HUDEP-2 (cell line): Measurements from ENCODE around the gene GP2.

Experiments
- DNase-seq, 76 experiments: peaks; one replicate each; lab custom pipeline; 2025; ENCODE audit not compliant: unreplicated experiment in 76 of 76; lab: John Stamatoyannopoulos, UW

Gene GP2

DNA sequence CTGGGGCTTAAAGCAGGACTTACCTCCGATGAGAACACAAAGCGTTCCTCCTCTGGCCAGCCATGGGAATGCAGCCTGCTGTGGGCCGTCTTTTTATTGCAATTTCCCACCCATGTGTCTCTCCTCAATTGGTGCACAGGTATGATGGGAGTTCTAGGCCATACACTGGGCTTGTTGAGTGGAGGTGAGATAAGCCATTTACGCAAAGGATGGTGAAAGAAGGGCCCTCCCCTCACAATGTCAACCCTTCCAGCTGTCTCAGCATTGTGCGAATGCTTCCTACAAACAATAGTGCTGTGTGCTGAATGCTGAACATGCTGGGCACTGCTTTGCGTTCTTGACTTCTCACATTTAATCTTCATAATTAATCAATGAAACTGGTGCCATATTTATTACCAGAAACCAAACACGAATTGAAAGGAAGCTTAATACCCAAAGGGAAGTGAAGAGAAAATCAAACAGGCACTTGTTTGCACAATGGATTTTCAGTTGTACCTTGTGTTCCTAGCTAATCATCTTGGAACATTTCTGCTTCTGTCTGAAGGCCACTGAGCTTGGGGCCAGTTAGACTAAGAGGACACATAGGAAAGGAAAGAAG is at the start of gene GP2:
Gene GP2 (minus strand): TSS at position 70 of the 598 bp plus-strand sequence. CDS start 1,082 bp downstream, outside the sequence.
- no peak for DNase-seq

DNA sequence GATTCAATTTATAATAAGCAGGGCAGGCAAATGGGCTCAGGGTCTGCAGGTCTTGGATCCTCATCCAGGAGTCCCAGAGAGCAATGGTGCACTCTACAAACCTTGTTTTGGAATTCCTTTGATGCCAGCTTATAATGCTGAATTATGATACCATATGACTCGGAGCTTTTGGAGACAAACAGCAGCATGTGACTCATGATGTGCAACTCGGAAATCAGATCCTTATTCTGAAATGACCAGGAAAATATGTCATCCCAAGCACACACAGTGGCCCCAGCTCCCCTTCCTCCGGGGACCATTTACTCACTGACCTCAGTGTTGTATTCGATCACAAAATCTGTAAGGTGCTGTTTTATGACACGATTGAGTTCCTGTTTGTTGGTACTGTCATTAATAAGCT is 45.4 kb upstream of the GP2 start:
- DNase-seq: no peak

- no peak for DNase-seq
Observed at GRCh38 chr16:20369452-20370054, 42.2 kb upstream of the GP2 start.

- DNase-seq: no peak
Observed at GRCh38 chr16:20364051-20364450, 36.7 kb upstream of the GP2 start.

DNA sequence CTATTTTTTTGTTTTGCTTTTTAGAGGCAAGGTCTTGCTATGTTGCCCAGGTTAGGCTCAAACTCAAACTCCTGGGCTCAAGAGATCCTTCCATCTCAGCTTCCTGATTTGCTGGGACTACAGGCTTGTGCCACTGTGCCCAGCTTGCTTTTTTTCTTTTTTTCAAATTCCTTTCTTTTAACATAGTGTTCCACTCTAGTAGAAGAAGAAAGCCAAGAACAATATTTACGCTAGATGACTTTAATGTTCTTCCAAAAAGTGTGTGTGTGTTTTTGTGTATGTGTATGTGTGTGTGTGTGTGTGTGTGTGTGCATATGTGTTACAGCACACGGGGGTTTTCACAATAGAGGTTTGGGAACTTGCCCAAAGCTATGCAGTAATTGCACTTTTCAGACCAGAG is 35.9 kb upstream of the GP2 start:
- DNase-seq: no peak

DNA sequence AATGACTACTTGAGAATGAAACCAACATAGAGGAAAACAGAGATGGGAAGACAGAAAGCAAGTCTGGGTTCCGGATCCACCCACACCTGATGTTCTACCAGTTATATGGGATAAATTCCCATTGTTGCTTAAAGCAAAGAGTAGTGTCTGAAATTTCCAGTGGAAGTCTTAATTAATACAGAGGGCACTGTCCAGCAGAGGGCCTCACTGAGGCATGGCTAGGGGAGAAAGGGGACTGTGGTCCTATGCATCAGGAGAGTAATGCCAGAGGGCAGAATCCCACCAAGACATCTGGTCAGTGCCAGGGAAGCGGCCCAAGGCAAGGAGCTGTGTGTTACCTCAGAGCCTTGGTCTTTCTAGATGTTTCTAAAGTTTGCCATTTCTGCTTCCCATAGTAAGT is 32.7 kb upstream of the GP2 start:
- DNase-seq: peak in 2 of 76 experiments; percentile 1

DNA sequence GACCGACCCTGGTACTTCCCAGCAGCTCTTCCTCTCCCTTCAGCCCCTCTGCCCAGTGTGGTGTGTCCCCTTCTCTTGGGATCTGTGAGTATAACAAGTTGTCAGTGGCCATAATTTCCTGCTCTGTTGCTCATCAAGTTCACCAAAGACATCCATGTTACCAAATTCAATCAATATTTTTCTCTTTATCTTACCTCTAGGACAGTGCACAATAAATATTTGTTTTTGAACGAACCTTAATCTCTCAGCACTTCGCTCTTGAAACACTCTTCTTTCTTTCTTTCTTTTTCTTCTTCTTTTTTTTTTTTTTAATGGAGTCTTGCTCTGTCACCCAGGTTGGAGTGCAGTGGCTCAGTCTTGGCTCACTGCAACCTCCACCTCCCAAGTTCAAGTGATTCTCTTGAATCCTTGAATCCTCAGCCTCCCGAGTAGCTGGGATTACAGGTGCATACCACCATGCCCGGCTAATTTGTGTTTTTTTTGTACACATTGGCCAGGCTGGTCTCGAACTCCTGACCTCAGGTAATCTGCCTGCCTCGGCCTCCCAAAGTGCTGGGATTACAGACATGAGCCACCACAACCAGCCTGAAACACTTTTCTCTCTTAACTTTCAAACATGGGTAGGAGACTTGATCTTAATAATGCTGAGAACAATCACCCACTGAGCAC is 27.9 kb upstream of the GP2 start:
- no peak for DNase-seq

DNA sequence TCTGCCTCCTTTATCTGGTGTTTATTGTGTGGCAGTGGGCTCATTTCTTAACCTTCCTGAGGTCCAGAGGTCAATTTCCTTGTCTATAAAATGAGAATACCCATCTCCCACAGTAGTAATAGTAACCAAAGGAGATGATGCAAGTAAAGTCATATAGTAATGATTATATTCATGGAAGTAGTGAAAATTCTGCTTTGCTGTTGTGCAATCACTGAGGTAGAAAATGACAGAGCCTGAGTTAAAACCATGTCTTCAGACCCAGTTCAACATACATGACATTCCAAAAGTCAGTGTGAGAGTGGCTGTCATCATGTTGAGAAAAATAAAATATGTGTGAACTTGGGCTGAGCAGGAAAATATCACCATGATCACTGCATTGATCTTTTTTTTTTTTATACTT is 26.1 kb upstream of the GP2 start:
- no peak for DNase-seq

GRCh38 chr16:20352615-20353014 is 25.3 kb upstream of the GP2 start, which contains the start of gene UMOD:
Gene UMOD, minus strand, starts transcription at chr16:20352715. Its CDS starts 1,978 bp downstream, at chr16:20350737.
- DNase-seq: no peak

- DNase-seq: no peak
Observed at GRCh38 chr16:20349615-20350014, 22.3 kb upstream of the GP2 start.

- DNase-seq: no peak
Observed at GRCh38 chr16:20348365-20349185, 21.3 kb upstream of the GP2 start.

- no peak for DNase-seq
Observed at GRCh38 chr16:20347666-20348364, 20.5 kb upstream of the GP2 start.

- DNase-seq: no peak
Observed at GRCh38 chr16:20344611-20345010, 17.3 kb upstream of the GP2 start.

- DNase-seq: no peak
Observed at GRCh38 chr16:20339744-20340143, 12.4 kb upstream of the GP2 start.

- no peak for DNase-seq
Observed at GRCh38 chr16:20336955-20337354, 9.6 kb upstream of the GP2 start.

DNA sequence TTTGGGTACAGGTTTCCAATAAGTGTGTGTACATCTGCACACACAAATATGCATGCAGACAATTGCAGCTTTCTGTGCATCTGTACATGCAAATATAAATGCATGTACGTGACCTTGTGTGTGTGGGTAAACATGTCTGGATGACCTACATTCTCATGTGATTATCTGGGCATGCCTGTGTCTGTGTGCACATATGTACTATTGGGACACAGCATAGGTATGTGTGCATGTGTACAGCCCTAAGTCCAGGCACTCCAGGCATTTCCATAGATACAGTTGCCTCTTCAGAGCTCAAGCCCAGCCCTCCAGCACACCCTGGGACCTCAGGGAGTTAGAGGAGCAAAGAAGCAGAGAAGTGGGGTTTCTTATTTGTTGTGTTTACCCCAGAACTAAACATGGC is 7.1 kb upstream of the GP2 start:
- no peak for DNase-seq

GRCh38 chr16:20333120-20333519 is 5.8 kb upstream of the GP2 start:
- DNase-seq: no peak

- DNase-seq: no peak
Observed at GRCh38 chr16:20332411-20332810, 5.1 kb upstream of the GP2 start.

DNA sequence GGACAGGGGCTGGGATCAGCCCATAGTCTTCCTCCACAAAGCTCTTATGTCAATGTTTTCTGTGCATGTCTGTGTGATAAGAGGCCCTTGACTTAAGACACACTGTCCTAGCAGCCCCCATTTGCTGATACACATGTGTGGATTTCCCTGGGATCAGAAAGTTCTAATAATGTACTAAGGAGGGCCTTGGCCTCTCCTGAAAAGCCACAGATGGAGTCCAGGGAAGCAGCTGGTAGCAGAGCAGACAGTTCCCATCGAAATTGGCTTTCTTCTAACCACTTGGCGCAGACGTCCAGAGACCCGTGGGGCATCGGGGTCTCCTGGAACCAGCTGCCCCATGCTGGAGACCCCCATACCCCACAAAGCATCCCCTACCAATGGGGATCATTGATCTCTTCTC is 4.3 kb upstream of the GP2 start:
- DNase-seq: no peak

DNA sequence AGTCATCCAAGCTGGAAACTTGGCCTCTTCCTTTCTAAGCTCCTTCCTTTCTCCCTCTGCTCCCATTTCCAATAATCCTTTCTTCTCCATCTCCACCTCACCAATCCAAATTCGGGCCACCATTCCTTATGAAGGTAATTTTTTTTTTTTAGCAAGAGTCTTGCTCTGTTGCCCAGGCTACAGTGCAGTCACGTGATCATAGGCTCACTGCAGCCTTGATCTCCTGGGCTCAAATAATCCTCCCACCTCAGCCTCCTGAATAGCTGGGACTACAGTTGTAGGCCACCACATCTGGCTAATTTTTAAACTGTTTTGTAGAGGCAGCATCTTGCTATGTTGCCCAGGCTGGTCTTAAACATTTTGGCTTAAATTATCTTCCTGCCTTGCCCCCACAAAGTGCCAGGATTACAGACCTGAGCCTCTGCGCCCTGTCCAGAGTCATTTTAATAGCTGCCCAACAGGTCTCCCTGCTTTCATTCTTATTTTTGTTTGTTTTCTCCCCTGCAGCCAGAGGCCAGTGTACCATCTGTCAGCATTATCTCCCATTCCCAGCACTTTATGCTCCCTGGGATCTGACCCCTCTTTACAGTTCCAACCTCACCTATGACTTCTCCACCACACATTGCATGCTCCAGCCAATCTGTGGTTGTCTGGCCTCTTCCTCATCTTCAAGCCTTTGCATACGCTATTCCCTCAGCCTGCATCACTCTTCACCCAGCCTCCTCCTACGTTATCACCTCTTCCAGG is 2.3 kb upstream of the GP2 start:
- DNase-seq: no peak
